HG03066 (cell line): ENCODE results near the gene GDAP2.
"Not testable (repeated sequence)": the region's sequence is repeated elsewhere in the genome, so short reads cannot be mapped to it uniquely, and the experiment has no call there.

ENCODE experiments used
- ATAC-seq: cut with Tn5 transposase; IDR thresholded peaks from one replicate; pipeline ENCODE4 v1.9.1; 2021; ENCODE audit warnings: low read depth; ENCODE audit not compliant: unreplicated experiment

GDAP2 gene

DNA sequence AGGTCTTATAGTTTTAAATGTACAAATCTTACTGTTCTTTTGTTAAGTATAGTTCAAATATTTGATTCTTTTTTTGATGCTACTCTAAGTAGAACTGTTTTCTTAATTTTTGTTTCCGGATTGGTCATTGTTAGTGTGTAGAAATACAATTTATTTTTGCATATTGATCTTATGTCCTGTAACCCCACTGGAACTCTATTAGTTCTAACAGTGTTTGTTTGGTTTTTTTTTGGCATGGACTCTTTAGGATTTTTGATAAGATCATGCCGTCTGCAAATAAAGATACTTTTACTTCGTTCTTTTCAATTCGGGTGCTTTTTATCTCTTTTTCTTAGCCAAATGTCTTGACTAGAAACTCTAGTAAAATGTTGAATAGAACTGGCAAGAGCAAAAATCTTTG is 26.5 kb downstream of the GDAP2 start:
- no peak for ATAC-seq

- no peak for ATAC-seq
These were observed 29.6 kb downstream of the GDAP2 start for GRCh38 chr1:117899801-117900200.

- ATAC-seq, result no peak
These were observed 31.9 kb downstream of the GDAP2 start for GRCh38 chr1:117897551-117897950.

DNA sequence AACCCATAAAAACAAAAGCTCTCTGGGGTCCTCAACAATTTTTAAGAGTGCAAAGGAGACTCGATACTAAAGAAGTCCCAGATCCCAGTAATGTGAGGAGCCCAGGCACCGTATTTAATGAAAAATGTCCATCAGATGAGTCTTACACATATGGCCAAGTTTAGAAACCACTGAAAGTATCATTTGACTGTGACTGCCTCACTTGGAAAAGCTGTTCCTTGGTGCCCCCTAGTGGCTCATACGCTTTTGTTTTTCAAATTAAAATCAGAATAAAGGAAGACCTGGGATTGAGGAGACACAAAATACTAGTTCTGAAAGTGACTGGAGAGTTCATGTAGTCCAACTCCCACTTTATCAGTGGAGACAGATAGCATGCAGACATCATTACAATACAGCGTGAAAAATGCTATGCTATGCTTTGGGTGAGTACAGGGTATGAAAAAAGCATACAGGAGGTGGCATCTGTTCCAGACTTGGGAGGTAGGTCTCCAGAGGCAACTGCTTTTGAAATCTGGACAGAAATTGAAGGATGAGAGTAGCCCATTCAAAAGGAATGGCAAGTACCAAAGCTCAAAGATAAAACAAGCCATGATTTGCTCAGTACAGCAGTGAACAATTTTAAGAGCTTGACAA is 33.8 kb downstream of the GDAP2 start:
- ATAC-seq, result no peak

DNA sequence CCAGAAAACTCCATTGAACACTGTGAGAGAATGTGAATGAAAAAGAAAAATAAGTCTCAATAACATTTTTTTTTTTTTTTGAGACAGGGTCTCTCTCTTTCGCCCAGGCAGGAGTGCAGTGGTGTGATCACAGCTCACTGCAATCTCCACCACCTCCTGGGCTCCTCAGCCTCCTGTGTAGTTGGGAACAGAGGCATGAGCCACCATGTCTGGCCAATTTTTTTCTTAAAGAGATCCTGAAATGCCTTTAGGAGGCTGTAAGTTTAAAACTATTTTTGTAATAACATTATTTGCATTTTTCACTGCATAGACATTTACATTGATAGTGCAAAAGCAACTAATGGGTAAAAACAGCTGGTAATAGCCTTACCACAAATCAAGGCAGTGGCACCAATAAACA is 35.3 kb downstream of the GDAP2 start:
- no peak for ATAC-seq

- no peak for ATAC-seq
These were observed 36.9 kb downstream of the GDAP2 start for GRCh38 chr1:117892512-117892911.

DNA sequence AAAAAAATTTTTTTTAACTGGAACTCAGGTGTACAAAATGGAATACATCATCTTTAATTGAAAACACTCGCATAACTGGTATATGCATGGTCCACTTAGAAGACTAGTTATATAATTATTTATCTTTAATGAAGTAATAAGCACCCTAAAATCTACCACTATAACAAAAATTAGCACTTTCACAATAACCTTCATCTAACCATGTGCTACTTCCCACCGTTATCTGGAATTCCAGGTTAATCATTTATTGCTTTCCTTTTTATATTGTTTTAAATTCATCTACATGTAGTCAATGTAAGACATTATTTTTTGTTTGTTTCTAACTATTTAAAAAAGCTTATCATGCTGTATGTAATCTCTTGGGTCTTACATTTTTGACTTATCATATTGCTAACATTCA is 39.0 kb downstream of the GDAP2 start:
- ATAC-seq, result no peak

DNA sequence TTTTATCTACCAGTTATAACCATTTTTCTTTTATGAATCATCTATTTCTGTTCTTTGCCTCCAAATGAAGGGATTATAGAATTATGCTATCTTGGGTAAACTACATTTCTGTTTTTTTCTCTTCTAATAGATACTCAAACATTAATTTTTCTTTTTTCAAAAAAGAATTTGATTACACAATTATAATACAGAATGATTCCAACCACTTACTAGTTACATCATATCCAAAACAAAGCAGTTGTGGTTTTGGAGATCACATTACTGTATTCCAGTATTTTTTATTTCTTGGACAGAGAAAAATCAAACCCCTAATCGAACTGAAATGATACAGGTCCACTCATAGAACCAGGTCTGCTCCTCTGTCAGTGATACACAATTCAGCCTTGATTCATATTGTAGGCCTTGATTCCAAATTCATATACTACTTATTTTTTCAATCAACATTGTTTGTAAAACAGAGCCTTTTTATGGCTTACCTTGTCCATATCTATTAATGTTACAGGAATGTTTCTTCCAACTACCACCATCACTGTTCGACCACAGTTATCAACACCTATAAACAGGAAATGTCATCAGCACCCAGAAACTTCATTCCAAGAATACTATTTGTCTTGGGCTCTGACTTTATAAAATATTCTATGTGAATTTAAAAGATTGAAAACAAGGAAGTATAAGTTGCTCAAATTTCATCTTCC is 43.2 kb downstream of the GDAP2 start:
- ATAC-seq, result no peak

GRCh38 chr1:117883616-117884015 is 45.8 kb downstream of the GDAP2 start:
- ATAC-seq, result no peak

GRCh38 chr1:117879284-117879683 is 50.1 kb downstream of the GDAP2 start:
- ATAC-seq, result no peak

- ATAC-seq, result no peak
These were observed 51.6 kb downstream of the GDAP2 start for GRCh38 chr1:117877823-117878222.

DNA sequence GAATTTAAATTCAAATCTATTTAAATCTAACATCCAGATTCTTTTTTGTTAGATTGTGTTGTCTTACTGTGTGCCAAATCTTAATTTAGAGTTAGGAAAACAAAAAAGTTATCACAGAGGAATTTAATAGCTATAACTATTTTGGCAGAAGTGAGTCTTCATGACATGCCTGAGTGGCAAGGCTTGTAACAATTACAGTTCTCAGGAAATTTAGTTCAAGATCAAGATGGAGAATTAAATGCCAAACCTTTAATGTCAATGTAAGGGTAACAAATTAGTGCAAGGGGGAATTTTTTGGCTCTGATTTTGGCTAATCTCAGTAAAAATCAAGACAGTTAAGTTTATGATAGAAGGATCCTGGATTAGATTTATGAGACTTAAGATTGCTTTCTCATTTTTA is 58.4 kb downstream of the GDAP2 start:
- ATAC-seq, result no peak

DNA sequence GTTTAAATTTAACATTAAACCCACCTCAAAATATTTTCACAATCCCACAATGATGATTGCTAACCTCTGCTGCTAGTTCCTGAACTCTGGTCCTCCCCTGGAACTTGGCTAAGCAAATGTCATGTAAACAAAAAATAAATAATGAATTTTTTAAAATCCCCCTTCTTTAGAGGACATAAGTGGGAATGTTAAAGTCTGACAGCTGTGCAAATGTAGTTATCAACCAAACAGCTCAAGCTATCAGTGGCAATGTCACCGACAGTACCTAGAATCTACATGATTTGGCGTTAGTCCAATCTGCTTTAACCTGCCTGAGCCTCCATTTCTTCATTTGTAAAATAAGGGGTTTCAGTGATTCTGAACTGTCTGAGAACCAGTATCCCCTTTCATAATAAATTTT is 67.7 kb downstream of the GDAP2 start:
- ATAC-seq, result no peak

DNA sequence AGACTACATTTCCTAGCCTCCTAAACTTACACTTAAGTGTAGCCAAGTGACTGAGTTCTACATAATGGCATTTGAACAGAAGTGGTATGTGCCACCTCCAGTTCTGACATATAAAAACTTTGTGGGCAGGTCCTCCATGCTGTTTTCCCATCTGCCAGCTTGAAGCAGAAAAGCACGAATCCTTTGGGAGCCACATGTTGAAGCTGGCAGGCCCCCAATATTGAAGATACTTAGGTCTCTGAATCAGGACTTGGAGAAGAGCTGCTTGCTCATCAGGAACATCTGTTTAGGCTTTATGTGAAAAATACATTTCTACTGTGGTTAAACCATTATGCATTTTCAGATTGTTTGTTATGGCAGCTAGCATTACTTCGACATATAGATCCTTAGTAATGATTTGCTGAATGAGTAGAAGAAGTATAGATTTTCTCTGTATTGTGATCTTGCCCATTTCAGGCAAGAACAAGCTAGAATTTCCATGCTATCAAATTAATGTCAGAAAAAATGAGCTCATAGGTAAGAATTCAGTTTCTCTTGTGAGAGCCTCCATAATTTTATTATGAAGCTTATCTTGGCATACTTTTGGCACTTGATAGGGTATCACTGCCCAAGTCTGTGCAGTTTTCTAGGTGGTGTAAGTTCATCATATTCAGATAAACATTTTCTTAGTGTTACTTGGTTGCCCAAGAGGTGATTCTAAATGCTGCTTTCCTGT is 68.4 kb downstream of the GDAP2 start:
- ATAC-seq, result no peak

DNA sequence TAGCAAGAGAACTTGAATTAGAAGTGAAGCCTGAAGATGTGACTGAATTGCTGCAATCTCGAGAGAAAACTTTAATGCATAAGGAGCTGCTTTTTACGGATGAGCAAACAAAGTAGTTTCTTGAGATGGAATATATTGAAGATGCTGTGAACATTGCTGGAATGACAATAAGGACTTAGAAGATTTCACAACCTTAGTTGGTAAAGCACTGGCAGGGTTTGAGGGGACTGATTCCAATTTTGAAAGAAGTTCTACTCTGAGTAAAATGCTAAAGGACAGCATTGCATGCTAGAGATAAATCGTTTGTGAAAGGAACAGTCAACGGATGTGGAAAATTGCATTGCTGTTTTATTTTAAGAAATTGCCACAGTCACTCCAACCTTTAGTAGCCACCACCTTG is 69.5 kb downstream of the GDAP2 start:
- no peak for ATAC-seq

- no peak for ATAC-seq
These were observed 72.0 kb downstream of the GDAP2 start for GRCh38 chr1:117857418-117857817.

- ATAC-seq, result no peak
These were observed 76.4 kb downstream of the GDAP2 start for GRCh38 chr1:117852853-117853553.

DNA sequence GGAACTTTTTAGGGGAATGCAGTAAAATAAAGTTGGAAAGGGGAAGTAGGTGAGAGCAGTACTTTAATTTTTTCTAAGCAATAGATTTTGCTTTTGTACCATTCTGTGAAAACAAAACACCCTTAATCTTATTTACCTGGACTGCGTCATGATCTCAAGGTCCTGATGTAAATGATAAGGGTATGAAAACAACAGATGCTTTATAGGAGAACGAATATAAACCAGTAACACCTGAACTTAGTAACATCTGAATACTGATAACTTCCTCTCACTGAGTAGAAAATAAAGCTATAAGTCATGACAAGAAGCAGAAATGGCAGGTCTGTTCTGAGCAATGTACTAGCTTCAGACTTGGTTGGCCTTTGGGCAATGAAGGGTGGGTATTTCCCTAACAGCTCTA is 77.7 kb downstream of the GDAP2 start:
- no peak for ATAC-seq

DNA sequence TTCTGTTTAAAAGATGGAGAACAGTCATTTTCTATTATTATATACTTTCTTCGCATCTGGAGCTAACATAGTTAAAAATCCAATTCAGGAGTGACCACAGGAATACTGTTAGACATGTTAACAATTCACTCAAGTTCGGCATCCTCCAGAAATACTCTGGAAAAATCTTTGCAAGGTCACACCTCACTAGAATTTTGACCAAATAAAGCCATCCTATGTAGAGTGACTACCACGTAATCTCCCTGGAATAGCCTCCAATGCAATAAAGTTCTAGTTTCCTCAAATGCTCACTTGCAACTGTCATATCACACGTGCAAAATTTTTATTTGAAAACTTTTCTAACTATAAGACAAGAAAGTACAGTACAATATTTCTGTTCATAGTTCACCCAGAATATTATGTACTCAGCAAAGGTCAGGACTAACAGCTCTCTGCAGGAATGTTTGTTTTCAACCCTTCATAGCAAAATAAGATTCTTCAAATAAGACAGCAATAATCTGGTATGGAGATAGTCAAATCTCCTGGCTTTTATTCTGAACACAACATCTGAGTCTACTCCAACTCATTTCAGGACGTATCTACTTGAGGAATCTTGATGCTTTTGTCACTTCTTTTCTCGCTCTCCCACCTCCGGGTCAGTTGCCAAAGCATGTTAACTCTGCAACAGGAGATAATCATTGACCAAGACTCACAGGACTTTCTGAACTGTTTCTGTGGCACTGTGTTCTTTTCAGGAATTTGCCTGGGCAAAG is 82.6 kb downstream of the GDAP2 start:
- no peak for ATAC-seq

DNA sequence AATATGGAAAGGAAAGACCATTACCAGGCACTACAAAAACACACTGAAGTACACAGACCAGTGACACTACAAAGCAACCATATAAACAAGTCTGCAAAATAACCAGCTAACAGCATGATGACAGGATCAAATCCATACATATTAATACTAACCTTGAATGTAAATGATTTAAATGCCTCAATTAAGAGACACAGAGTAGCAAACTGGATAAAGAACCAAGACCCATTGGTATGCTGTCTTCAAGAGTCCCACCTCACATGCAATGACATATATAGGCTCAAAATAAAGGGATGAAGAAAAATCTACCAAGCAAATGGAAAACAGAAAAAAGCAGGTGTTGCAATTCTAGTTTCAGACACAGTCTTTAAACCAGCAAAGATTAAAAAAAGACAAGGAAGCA is 84.9 kb downstream of the GDAP2 start:
- ATAC-seq, result not testable (repeated sequence)

GRCh38 chr1:117843791-117844190 is 85.6 kb downstream of the GDAP2 start:
- ATAC-seq, result no peak
